Fibroblast of gingiva (primary cell): ENCODE results near the gene KIF20B.
A peak's percentile ranks its signal among the peaks of the same experiment; 100 is the strongest.
"Not testable (repeated sequence)": the region's sequence is repeated elsewhere in the genome, so short reads cannot be mapped to it uniquely, and the experiment has no call there.

Experiments
- DNase-seq: peaks from one replicate; pipeline ENCODE4 v3.0.0-alpha.2; 2011; ENCODE audit warnings: low read depth

The KIF20B gene

GRCh38 chr10:89776665-89777064 lies 75.3 kb downstream of the KIF20B start:
- no peak for DNase-seq

GRCh38 chr10:89782470-89782869 lies 81.1 kb downstream of the KIF20B start:
- DNase-seq: no peak

GRCh38 chr10:89783406-89783805 lies 82.0 kb downstream of the KIF20B start:
- no peak for DNase-seq

- DNase-seq: peak; percentile 41
Measured at GRCh38 chr10:89785095-89785494, 83.7 kb downstream of the KIF20B start.

GRCh38 chr10:89789188-89789877 lies 87.9 kb downstream of the KIF20B start:
- no peak for DNase-seq

GRCh38 chr10:89792187-89792586 lies 90.8 kb downstream of the KIF20B start:
- DNase-seq: no peak

GRCh38 chr10:89793649-89794254 lies 92.4 kb downstream of the KIF20B start:
- peak; percentile 56 for DNase-seq

GRCh38 chr10:89795840-89796239 lies 94.5 kb downstream of the KIF20B start:
- no peak for DNase-seq

GRCh38 chr10:89798092-89798491 lies 96.7 kb downstream of the KIF20B start:
- DNase-seq: no peak

- DNase-seq: no peak
Measured at GRCh38 chr10:89799573-89799972, 98.2 kb downstream of the KIF20B start.

GRCh38 chr10:89805599-89806013 lies 104.2 kb downstream of the KIF20B start:
- DNase-seq: no peak

- DNase-seq: no peak
Measured at GRCh38 chr10:89808842-89809241, 107.5 kb downstream of the KIF20B start.

- no peak for DNase-seq
Measured at GRCh38 chr10:89809766-89810165, 108.4 kb downstream of the KIF20B start.

- no peak for DNase-seq
Measured at GRCh38 chr10:89810908-89811525, 109.6 kb downstream of the KIF20B start.

- DNase-seq: no peak
Measured at GRCh38 chr10:89813546-89813945, 112.2 kb downstream of the KIF20B start.

- no peak for DNase-seq
Measured at GRCh38 chr10:89814278-89814677, 112.9 kb downstream of the KIF20B start.

- DNase-seq: no peak
Measured at GRCh38 chr10:89815049-89815853, 113.9 kb downstream of the KIF20B start.

GRCh38 chr10:89819008-89819407 lies 117.6 kb downstream of the KIF20B start:
- not testable (repeated sequence) for DNase-seq
